Measurements from ENCODE around the gene MRPL16. TPM values are rescaled to one million over a fixed set of nuclear protein-coding genes. Genes with fewer than 3 reads are reported as not detected.

MRPL16 gene
- total RNA-seq, 1 donor from 2014 or later = 34.7 TPM

- no peak for DNase-seq (ENCODE audit: low spot score)
Observed at GRCh38 chr11:59771605-59772004, 39.0 kb downstream of the MRPL16 start.

DNA sequence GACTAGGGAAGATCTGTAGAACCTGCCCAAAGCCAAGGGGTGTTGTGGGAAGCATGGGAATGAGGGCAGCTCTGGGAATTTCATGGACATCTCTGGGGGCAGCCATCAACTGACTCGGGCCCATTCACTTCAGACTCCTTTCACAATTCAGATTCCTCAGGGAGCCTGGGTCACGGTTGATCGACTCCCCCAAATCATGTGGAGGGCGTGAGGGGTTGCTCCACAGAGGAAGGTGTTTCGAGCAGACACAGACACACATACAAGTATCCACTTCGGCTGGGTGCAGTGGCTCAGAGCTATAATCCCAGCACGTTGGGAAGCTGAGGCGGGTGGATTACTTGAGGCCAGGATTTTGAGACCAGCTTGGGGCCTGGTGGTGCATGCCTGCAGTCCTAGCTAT is 39.7 kb downstream of the MRPL16 start:
- DNase-seq (ENCODE audit: low spot score) = no peak

- DNase-seq (ENCODE audit: low spot score) = no peak
Observed at GRCh38 chr11:59770319-59770718, 40.3 kb downstream of the MRPL16 start.

- no peak for DNase-seq (ENCODE audit: low spot score)
Observed at GRCh38 chr11:59769828-59770227, 40.8 kb downstream of the MRPL16 start.

DNA sequence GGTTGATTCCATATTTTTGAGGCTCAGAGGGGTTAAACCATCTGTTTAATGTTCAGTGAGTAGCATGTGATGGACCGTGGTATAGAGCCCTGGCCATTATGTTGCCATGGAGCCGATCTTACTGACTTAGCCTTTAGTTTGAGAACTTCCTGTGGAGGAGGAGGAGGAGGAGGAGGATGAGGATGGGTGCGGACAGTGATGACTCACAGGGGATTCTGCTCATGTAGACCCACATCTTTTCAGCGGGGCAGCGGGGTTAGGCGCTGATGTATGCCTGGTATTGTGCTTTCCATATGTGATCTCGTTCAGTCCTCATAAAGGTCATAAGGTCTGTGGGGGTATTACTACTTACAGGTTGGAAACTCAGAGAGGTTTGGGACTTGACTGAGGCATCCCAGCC is 41.5 kb downstream of the MRPL16 start:
- DNase-seq (ENCODE audit: low spot score) = no peak

DNA sequence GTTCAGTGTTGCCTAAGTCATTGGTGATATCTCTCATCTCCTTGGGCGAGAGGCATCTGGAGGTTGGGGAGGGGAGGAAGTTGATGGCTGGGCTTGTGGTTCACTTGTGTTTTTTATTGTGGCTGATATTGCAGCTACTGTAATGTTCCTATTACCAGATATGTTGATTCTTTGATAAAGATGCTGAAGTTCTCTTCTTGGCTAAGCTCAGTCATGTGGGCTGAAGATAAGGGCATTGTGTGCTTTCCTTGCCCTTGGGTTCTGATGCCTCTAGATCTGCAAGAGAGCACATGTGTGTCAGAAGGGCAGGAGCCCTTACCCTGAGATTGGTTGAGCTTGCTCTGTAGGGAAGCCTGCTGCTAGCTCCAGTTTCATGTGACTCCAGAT is 43.4 kb downstream of the MRPL16 start:
- DNase-seq (ENCODE audit: low spot score) = peak; percentile 28

GRCh38 chr11:59766542-59767224 is 43.9 kb downstream of the MRPL16 start:
- no peak for DNase-seq (ENCODE audit: low spot score)

DNA sequence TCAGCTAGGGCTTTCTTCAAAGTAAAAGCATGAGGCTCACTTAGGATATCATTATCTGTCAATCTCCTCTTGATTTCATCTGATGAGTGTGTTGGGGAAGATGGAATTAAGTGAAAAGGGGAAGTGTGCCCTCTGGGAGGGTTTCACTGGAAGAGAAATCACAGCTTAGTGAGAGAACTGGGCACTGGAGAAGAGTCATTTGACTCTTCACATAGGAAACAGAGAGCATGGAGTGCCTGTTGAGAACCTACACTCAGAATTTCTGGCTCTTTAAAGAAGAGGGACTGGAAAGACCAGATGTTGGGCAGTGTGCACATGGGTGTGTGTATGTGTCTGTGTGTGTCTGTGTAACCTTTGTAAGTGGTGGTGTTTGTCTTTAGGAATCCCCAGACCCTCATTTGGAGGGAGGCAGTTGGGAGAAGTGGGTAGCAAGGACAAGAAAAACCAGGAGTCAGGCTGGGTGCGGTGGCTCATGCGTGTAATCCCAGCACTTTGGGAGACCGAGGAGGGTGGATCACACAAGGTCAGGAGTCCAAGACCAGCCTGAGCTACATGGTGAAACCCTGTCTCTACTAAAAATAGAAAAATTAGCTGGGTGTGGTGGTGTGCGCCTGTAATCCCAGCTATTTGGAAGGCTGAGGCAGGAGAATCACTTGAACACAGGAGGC is 45.4 kb downstream of the MRPL16 start:
- no peak for DNase-seq (ENCODE audit: low spot score)

GRCh38 chr11:59761993-59762392 is 48.6 kb downstream of the MRPL16 start:
- no peak for DNase-seq (ENCODE audit: low spot score)

- DNase-seq (ENCODE audit: low spot score) = no peak
Observed at GRCh38 chr11:59760771-59761170, 49.8 kb downstream of the MRPL16 start.

- DNase-seq (ENCODE audit: low spot score) = no peak
Observed at GRCh38 chr11:59759900-59760299, 50.7 kb downstream of the MRPL16 start.

- no peak for DNase-seq (ENCODE audit: low spot score)
Observed at GRCh38 chr11:59758401-59759037, 52.1 kb downstream of the MRPL16 start.

DNA sequence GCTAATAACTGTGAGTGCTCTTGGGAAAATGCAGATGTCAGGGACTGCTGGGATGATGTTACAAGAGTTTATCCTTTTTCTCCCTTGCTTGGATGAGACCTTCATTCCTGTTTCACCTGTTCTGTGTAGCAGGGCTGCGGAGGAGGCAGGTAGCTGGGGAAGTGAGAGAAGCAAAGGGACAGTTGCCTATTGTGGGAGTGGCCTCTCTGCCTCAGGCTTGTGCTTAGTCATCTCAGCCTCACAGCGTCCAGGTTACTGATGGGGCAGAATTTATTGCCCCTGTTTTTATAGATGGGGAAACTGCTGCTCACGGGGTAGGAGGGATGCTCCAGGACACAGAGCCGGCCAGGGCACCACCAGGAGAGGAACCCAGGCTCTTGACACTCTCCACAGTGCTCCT is 53.7 kb downstream of the MRPL16 start:
- peak; percentile 57 for DNase-seq (ENCODE audit: low spot score)

DNA sequence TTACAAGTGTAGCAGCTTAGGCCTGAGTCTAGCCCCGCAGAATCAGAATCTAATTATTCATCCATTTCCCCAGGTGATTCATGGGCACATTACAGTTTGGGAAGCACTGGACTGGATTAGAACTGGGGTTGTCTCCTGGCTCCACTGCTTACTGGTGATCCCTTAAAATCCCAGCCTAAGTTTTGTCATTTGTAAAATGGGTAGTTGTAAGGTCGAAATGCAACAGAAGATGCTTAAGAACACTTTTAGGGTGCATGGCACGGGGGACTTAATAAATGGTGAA is 54.1 kb downstream of the MRPL16 start:
- DNase-seq (ENCODE audit: low spot score) = no peak

Other genes with a start within 250 kb of the MRPL16 start
- 63.4 TPM for gene OSBP, start 195.0 kb downstream of the MRPL16 start, total RNA-seq
- 28.6 TPM for gene PATL1, start 141.7 kb downstream of the MRPL16 start, total RNA-seq
- gene OR10V1, start 96.9 kb downstream of the MRPL16 start, total RNA-seq = not detected
- gene STX3, start 55.4 kb downstream of the MRPL16 start, total RNA-seq = 82.7 TPM
- gene CBLIF, start 34.7 kb upstream of the MRPL16 start, total RNA-seq = not detected
- gene TCN1, start 55.7 kb upstream of the MRPL16 start, total RNA-seq = 39.4 TPM
- not detected for gene OOSP3, start 68.0 kb upstream of the MRPL16 start, total RNA-seq
- gene OOSP1, start 127.7 kb upstream of the MRPL16 start, total RNA-seq = not detected
- gene OOSP4A, start 153.3 kb upstream of the MRPL16 start, total RNA-seq = not detected
- not detected for gene OOSP4B, start 206.4 kb upstream of the MRPL16 start, total RNA-seq
- gene OOSP2, start 229.6 kb upstream of the MRPL16 start, total RNA-seq = not detected
- gene MS4A3, start 245.9 kb upstream of the MRPL16 start, total RNA-seq = 0.40 TPM

Measured in mucosa of gallbladder (tissue), 1 donor.